NK-92 treated with Interleukin-12 subunit alpha and Interleukin-12 subunit beta, amount 100 ng/mL, for 24 hours (cell line): Measurements from ENCODE around the gene UNKL.
"Not testable (repeated sequence)": the region's sequence is repeated elsewhere in the genome, so short reads cannot be mapped to it uniquely, and the experiment has no call there.

Source experiments
- DNase-seq: peaks from one replicate; lab custom pipeline; 2025; lab: John Stamatoyannopoulos, UW

The UNKL gene

GRCh38 chr16:1445518-1446203 is 31.2 kb upstream of the UNKL start:
- no peak for DNase-seq

GRCh38 chr16:1444730-1445517 is 30.4 kb upstream of the UNKL start:
- DNase-seq = no peak

GRCh38 chr16:1443980-1444729 is 29.7 kb upstream of the UNKL start, which contains the start of gene CCDC154:
Gene CCDC154 (minus strand): TSS chr16:1444556. CDS start chr16:1444322, 234 bp downstream.
- DNase-seq = no peak

GRCh38 chr16:1443403-1443973 is 29.0 kb upstream of the UNKL start:
- DNase-seq = no peak

- DNase-seq = no peak
Observed at GRCh38 chr16:1442697-1443096, 28.2 kb upstream of the UNKL start.

- DNase-seq = no peak
Observed at GRCh38 chr16:1441391-1441829, 26.9 kb upstream of the UNKL start.

GRCh38 chr16:1439699-1440074 is 25.2 kb upstream of the UNKL start:
- not testable (repeated sequence) for DNase-seq

GRCh38 chr16:1439058-1439698 is 24.7 kb upstream of the UNKL start:
- no peak for DNase-seq

GRCh38 chr16:1438229-1439057 is 23.9 kb upstream of the UNKL start:
- no peak for DNase-seq

- no peak for DNase-seq
Observed at GRCh38 chr16:1437606-1438005, 23.1 kb upstream of the UNKL start.

GRCh38 chr16:1436731-1437355 is 22.3 kb upstream of the UNKL start:
- no peak for DNase-seq

GRCh38 chr16:1435921-1436697 is 21.6 kb upstream of the UNKL start:
- DNase-seq = no peak

- DNase-seq = no peak
Observed at GRCh38 chr16:1434644-1435592, 20.4 kb upstream of the UNKL start.

GRCh38 chr16:1433756-1434155 is 19.3 kb upstream of the UNKL start:
- DNase-seq = no peak

GRCh38 chr16:1433263-1433560 is 18.7 kb upstream of the UNKL start:
- no peak for DNase-seq

GRCh38 chr16:1432388-1433262 is 18.1 kb upstream of the UNKL start:
- no peak for DNase-seq

- no peak for DNase-seq
Observed at GRCh38 chr16:1431497-1432270, 17.2 kb upstream of the UNKL start.
